Measurements from ENCODE around the gene ZNF512. TPM values are rescaled to one million over a fixed set of nuclear protein-coding genes. Genes with fewer than 3 reads are reported as not detected.

Gene ZNF512
- total RNA-seq (2022; extraction: Qiagen RNA extraction; ENCODE audit: low read depth) = 13.6 to 19.8 TPM (median 18.9 TPM) in 5 replicates

GRCh38 chr2:27582695-27583389 is at the start of gene ZNF512:
Gene ZNF512 (plus strand): TSS chr2:27583042. CDS start chr2:27583113, 71 bp downstream.

GRCh38 chr2:27628767-27629709 is 46.2 kb downstream of the ZNF512 start, which contains the start of the genes CCDC121 and GPN1:
Gene CCDC121 (minus strand): TSS chr2:27629012. CDS start chr2:27627799, 1,213 bp downstream.
Gene GPN1 (plus strand): TSS chr2:27629050. CDS start chr2:27629059, 9 bp downstream.

GRCh38 chr2:27663285-27664153 is 80.7 kb downstream of the ZNF512 start, which contains the start of the genes SLC4A1AP and SUPT7L:
Gene SLC4A1AP (plus strand): TSS chr2:27663889. CDS start chr2:27663915, 26 bp downstream.
Gene SUPT7L (minus strand): TSS chr2:27663614. CDS start chr2:27662192, 1,422 bp downstream.

Other genes starting within 250 kb of the ZNF512 start
- 62.4 to 67.5 TPM (median 64.5 TPM) in 5 replicates for gene GTF3C2, start 226.3 kb upstream of the ZNF512 start, total RNA-seq (2022; extraction: Qiagen RNA extraction; ENCODE audit: low read depth)
- gene EIF2B4, start 212.7 kb upstream of the ZNF512 start, total RNA-seq (2022; extraction: Qiagen RNA extraction; ENCODE audit: low read depth) = 47.8 to 65.5 TPM (median 62.2 TPM) in 5 replicates
- gene SNX17, start 212.4 kb upstream of the ZNF512 start, total RNA-seq (2022; extraction: Qiagen RNA extraction; ENCODE audit: low read depth) = 140 to 146 TPM (median 141 TPM) in 5 replicates
- gene ZNF513, start 202.3 kb upstream of the ZNF512 start, total RNA-seq (2022; extraction: Qiagen RNA extraction; ENCODE audit: low read depth) = 11.6 to 14.4 TPM (median 13.7 TPM) in 5 replicates
- 162 to 187 TPM (median 174 TPM) in 5 replicates for gene PPM1G, start 173.5 kb upstream of the ZNF512 start, total RNA-seq (2022; extraction: Qiagen RNA extraction; ENCODE audit: low read depth)
- gene NRBP1, start 154.4 kb upstream of the ZNF512 start, total RNA-seq (2022; extraction: Qiagen RNA extraction; ENCODE audit: low read depth) = 125 to 146 TPM (median 134 TPM) in 5 replicates
- gene KRTCAP3, start 140.7 kb upstream of the ZNF512 start, total RNA-seq (2022; extraction: Qiagen RNA extraction; ENCODE audit: low read depth) = 0.43 to 1.4 TPM (median 0.75 TPM) in 5 replicates
- gene IFT172, start 93.3 kb upstream of the ZNF512 start, total RNA-seq (2022; extraction: Qiagen RNA extraction; ENCODE audit: low read depth) = 7.4 to 13.1 TPM (median 9.8 TPM) in 5 replicates
- gene FNDC4, start 87.8 kb upstream of the ZNF512 start, total RNA-seq (2022; extraction: Qiagen RNA extraction; ENCODE audit: low read depth) = 3.3 to 5.0 TPM (median 4.2 TPM) in 5 replicates
- 0.13 to 0.62 TPM (median 0.27 TPM) in 5 replicates for gene GCKR, start 86.2 kb upstream of the ZNF512 start, total RNA-seq (2022; extraction: Qiagen RNA extraction; ENCODE audit: low read depth)
- 2.8 to 4.1 TPM (median 3.6 TPM) in 5 replicates for gene CCDC121, start 46.0 kb downstream of the ZNF512 start, total RNA-seq (2022; extraction: Qiagen RNA extraction; ENCODE audit: low read depth)
- 57.5 to 64.5 TPM (median 60.4 TPM) in 5 replicates for gene GPN1, start 46.0 kb downstream of the ZNF512 start, total RNA-seq (2022; extraction: Qiagen RNA extraction; ENCODE audit: low read depth)
- gene SUPT7L, start 80.6 kb downstream of the ZNF512 start, total RNA-seq (2022; extraction: Qiagen RNA extraction; ENCODE audit: low read depth) = 27.0 to 35.1 TPM (median 34.5 TPM) in 5 replicates
- gene SLC4A1AP, start 80.8 kb downstream of the ZNF512 start, total RNA-seq (2022; extraction: Qiagen RNA extraction; ENCODE audit: low read depth) = 30.4 to 36.0 TPM (median 32.3 TPM) in 5 replicates
- 286 to 459 TPM (median 317 TPM) in 5 replicates for gene MRPL33, start 188.7 kb downstream of the ZNF512 start, total RNA-seq (2022; extraction: Qiagen RNA extraction; ENCODE audit: low read depth)